ENCODE results near the gene IRF4. TPM values are rescaled to one million over a fixed set of nuclear protein-coding genes. Genes with fewer than 3 reads are reported as not detected.

The IRF4 gene
- polyA plus RNA-seq, 1 experiment: not detected

- CTCF ChIA-PET: no interaction called here
These were observed 40.3 kb upstream of the IRF4 start for GRCh38 chr6:351011-351866.

GRCh38 chr6:351867-352289 is 39.7 kb upstream of the IRF4 start:
- Histone ChIP-seq H3K9me3 (ENCODE audit: control insufficient read depth, insufficient read depth, low read length) (peaks cover 61% of the 10 kb centered on the region), H3K4me3 (ENCODE audit: low read depth, low read length) (no peak overlapping the region), H3K27ac (ENCODE audit: low read depth, low read length) (no peak overlapping the region), H3K27me3 (ENCODE audit: control insufficient read depth, insufficient read depth, low read length) (no peaks in the 10 kb centered on the region)
- ChIA-PET POLR2A (no interaction called here), CTCF (no interaction called here)
- no peak for TF ChIP-seq CTCF (IDR thresholded peaks at IDR 0.05; ENCODE audit: low read depth, low read length)
- DNase-seq (ENCODE audit: low read depth, low spot score): no peak

More at GRCh38 chr6:351011-351866, 40.3 kb upstream of the IRF4 start:
- DNase-seq (ENCODE audit: low read depth, low spot score): no peak
- H3K9me3 ChIP-seq (ENCODE audit: control insufficient read depth, insufficient read depth, low read length): peaks cover 62% of the 10 kb centered on the region
- TF ChIP-seq CTCF (IDR thresholded peaks at IDR 0.05; ENCODE audit: low read depth, low read length): no peak
- no peak overlapping the region for H3K4me3 ChIP-seq (ENCODE audit: low read depth, low read length)
- POLR2A ChIA-PET: no interaction called here
- no peaks in the 10 kb centered on the region for H3K27me3 ChIP-seq (ENCODE audit: control insufficient read depth, insufficient read depth, low read length)
- no peak overlapping the region for H3K27ac ChIP-seq (ENCODE audit: low read depth, low read length)

- ChIA-PET CTCF (no interaction called here), POLR2A (no interaction called here)
- TF ChIP-seq CTCF (IDR thresholded peaks at IDR 0.05; ENCODE audit: low read depth, low read length): no peak
These were observed 39.1 kb upstream of the IRF4 start for GRCh38 chr6:352474-352873.

GRCh38 chr6:352896-353470 is 38.6 kb upstream of the IRF4 start:
- CTCF ChIA-PET: no interaction called here
- Histone ChIP-seq H3K4me3 (ENCODE audit: low read depth, low read length) (no peak overlapping the region), H3K9me3 (ENCODE audit: control insufficient read depth, insufficient read depth, low read length) (peaks cover 68% of the 10 kb centered on the region), H3K27me3 (ENCODE audit: control insufficient read depth, insufficient read depth, low read length) (peaks cover 2% of the 10 kb centered on the region), H3K27ac (ENCODE audit: low read depth, low read length) (no peak overlapping the region)
- no peak for TF ChIP-seq CTCF (IDR thresholded peaks at IDR 0.05; ENCODE audit: low read depth, low read length)
- POLR2A ChIA-PET: no interaction called here
- no peak for DNase-seq (ENCODE audit: low read depth, low spot score)

More at GRCh38 chr6:352474-352873, 39.1 kb upstream of the IRF4 start:
- peaks cover 2% of the 10 kb centered on the region for H3K27me3 ChIP-seq (ENCODE audit: control insufficient read depth, insufficient read depth, low read length)
- H3K4me3 ChIP-seq (ENCODE audit: low read depth, low read length): no peak overlapping the region
- H3K27ac ChIP-seq (ENCODE audit: low read depth, low read length): no peak overlapping the region
- DNase-seq (ENCODE audit: low read depth, low spot score): no peak
- peaks cover 67% of the 10 kb centered on the region for H3K9me3 ChIP-seq (ENCODE audit: control insufficient read depth, insufficient read depth, low read length)
